Erythroblast (primary cell): ENCODE results near the gene SEMA4G.

Source experiments
- GATA1 ChIP-seq: IDR thresholded peaks from 2 replicates; pipeline ENCODE4 v1.6.1; 2011; ENCODE audit warnings: low read depth, mild to moderate bottlenecking, control low read depth, low read length, moderate library complexity
- POLR2A ChIP-seq: IDR thresholded peaks from 2 replicates; pipeline ENCODE4 v1.6.1; 2011; ENCODE audit warnings: mild to moderate bottlenecking, low read length

GRCh38 chr10:101000127-101000914 is 31.0 kb downstream of the SEMA4G start:
- no peak for TF ChIP-seq POLR2A
- TF ChIP-seq GATA1 = no peak
